Measurements from ENCODE around the gene PNMA3. TPM values are rescaled to one million over a fixed set of nuclear protein-coding genes. Genes with fewer than 3 reads are reported as not detected.
"Not testable (repeated sequence)": the region's sequence is repeated elsewhere in the genome, so short reads cannot be mapped to it uniquely, and the experiment has no call there.

Gene PNMA3
- total RNA-seq, 1 experiment from 2014 or later = 0.41 TPM

DNA sequence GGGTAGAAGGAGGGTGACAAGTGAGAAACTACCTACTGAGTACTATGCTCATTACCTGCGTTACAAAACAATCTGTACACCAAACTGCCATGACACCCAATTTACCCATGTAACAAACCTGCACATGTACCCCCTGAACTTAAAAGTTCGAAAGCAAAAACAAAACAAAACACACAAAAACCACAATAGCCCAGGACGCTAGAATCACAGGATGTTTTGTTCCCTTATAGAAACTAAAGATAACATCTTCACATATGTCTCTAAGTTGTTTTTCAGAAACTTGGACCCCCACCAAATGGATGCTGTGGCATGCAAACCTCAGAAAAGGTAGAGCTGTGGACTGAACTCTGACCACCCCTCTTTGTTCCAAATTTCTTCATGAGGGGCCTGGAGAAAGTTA, 37.1 kb upstream of the PNMA3 start:
- BruUV-seq (replicated peaks) = no TSS peak
- Histone ChIP-seq H3K27me3 (ENCODE audit: control insufficient read depth, insufficient read depth, low read length) (no peaks in the 10 kb centered on the region; the same call in 1 of the 2 replicates), H3K27ac (ENCODE audit: low read length) (no peak overlapping the region), H3K36me3 (ENCODE audit: control insufficient read depth, insufficient read depth, low read length) (no peaks in the 10 kb centered on the region), H3K4me3 (ENCODE audit: low read depth in 2 of 2, low read length in 2 of 2) (no peak overlapping the region), H3K4me1 (ENCODE audit: control insufficient read depth, insufficient read depth, low read length) (no peaks in the 10 kb centered on the region), H3K9me3 (ENCODE audit: control insufficient read depth, insufficient read depth, low read depth, low read length) (no peaks in the 10 kb centered on the region)
- no peak for TF ChIP-seq POLR2AphosphoS5 (IDR thresholded peaks at IDR 0.05; ENCODE audit: low read depth, low read length)
- no peak for TF ChIP-seq TCF7L2 (IDR thresholded peaks at IDR 0.05; ENCODE audit: low read depth, low read length)
- TF ChIP-seq, protein P1, sequence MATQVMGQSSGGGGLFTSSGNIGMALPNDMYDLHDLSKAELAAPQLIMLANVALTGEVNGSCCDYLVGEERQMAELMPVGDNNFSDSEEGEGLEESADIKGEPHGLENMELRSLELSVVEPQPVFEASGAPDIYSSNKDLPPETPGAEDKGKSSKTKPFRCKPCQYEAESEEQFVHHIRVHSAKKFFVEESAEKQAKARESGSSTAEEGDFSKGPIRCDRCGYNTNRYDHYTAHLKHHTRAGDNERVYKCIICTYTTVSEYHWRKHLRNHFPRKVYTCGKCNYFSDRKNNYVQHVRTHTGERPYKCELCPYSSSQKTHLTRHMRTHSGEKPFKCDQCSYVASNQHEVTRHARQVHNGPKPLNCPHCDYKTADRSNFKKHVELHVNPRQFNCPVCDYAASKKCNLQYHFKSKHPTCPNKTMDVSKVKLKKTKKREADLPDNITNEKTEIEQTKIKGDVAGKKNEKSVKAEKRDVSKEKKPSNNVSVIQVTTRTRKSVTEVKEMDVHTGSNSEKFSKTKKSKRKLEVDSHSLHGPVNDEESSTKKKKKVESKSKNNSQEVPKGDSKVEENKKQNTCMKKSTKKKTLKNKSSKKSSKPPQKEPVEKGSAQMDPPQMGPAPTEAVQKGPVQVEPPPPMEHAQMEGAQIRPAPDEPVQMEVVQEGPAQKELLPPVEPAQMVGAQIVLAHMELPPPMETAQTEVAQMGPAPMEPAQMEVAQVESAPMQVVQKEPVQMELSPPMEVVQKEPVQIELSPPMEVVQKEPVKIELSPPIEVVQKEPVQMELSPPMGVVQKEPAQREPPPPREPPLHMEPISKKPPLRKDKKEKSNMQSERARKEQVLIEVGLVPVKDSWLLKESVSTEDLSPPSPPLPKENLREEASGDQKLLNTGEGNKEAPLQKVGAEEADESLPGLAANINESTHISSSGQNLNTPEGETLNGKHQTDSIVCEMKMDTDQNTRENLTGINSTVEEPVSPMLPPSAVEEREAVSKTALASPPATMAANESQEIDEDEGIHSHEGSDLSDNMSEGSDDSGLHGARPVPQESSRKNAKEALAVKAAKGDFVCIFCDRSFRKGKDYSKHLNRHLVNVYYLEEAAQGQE (IDR thresholded peaks at IDR 0.05; ENCODE audit: insufficient read depth in 1 of 2, low read depth in 2 of 2, low read length in 1 of 2) = no peak
- TF ChIP-seq SIN3A (IDR thresholded peaks at IDR 0.05; ENCODE audit: borderline replicate concordance, insufficient read depth, low read depth, low read length) = no peak
- no peak for TF ChIP-seq CTCF (IDR thresholded peaks at IDR 0.05)
- ATAC-seq (no peak), DNase-seq (ENCODE audit: low read depth, low spot score) (no peak)
- ChIA-PET POLR2A (no interaction called here), CTCF (no interaction called here)
- intact Hi-C loops (cut with micrococcal nuclease; ENCODE audit: unreplicated experiment) (no loop called here), in situ Hi-C loops (cut with HindIII; ENCODE audit: low pct_unique_long_range_greater_than_20kb, low sequenced_read_pairs) (no loop called here)

GRCh38 chrX:153026501-153026900, 29.8 kb upstream of the PNMA3 start:
- CTCF ChIA-PET; H3K27ac ChIP-seq (ENCODE audit: low read length); POLR2A ChIA-PET; H3K27me3 ChIP-seq (ENCODE audit: control insufficient read depth, insufficient read depth, low read length); in situ Hi-C loops (cut with HindIII; ENCODE audit: low pct_unique_long_range_greater_than_20kb, low sequenced_read_pairs); H3K9me3 ChIP-seq (ENCODE audit: control insufficient read depth, insufficient read depth, low read depth, low read length); DNase-seq (ENCODE audit: low read depth, low spot score); H3K4me3 ChIP-seq (ENCODE audit: low read depth in 2 of 2, low read length in 2 of 2); ATAC-seq; intact Hi-C loops (cut with micrococcal nuclease; ENCODE audit: unreplicated experiment); H3K4me1 ChIP-seq (ENCODE audit: control insufficient read depth, insufficient read depth, low read length); BruUV-seq (replicated peaks); H3K36me3 ChIP-seq (ENCODE audit: control insufficient read depth, insufficient read depth, low read length): not testable (repeated sequence)

- H3K9me3 ChIP-seq (ENCODE audit: control insufficient read depth, insufficient read depth, low read depth, low read length); intact Hi-C loops (cut with micrococcal nuclease; ENCODE audit: unreplicated experiment); CTCF ChIA-PET; ATAC-seq; DNase-seq (ENCODE audit: low read depth, low spot score); H3K4me3 ChIP-seq (ENCODE audit: low read depth in 2 of 2, low read length in 2 of 2); BruUV-seq (replicated peaks); H3K4me1 ChIP-seq (ENCODE audit: control insufficient read depth, insufficient read depth, low read length); H3K27me3 ChIP-seq (ENCODE audit: control insufficient read depth, insufficient read depth, low read length); H3K36me3 ChIP-seq (ENCODE audit: control insufficient read depth, insufficient read depth, low read length); H3K27ac ChIP-seq (ENCODE audit: low read length); POLR2A ChIA-PET; in situ Hi-C loops (cut with HindIII; ENCODE audit: low pct_unique_long_range_greater_than_20kb, low sequenced_read_pairs): not testable (repeated sequence)
Measured at GRCh38 chrX:153028487-153028886, 27.8 kb upstream of the PNMA3 start.

Data from Panc1 (cell line).